B cell (primary cell): ENCODE measurements around the gene LSM3. TPM values are rescaled to one million over a fixed set of nuclear protein-coding genes. Genes with fewer than 3 reads are reported as not detected.

Experiments used
- ATAC-seq: fragments of 200-7000 bp; cut with Tn5 transposase; one replicate; pipeline ENCODE4 v1.10.0; 2021; ENCODE audit warnings: low read depth, mild to moderate bottlenecking, moderate number of reproducible peaks, moderate library complexity
- CTCF ChIA-PET: fragments of 350-600 bp; sonication (Branson Sonifier 250); formaldehyde crosslinking; loops from one replicate; lab custom pipeline; 2021; ENCODE audit warnings: antibody characterized with exemption, inconsistent platforms; lab: Charles Lee
- POLR2A ChIA-PET: fragments of 350-600 bp; sonication (Branson Sonifier 250); formaldehyde crosslinking; loops from one replicate; lab custom pipeline; 2021; ENCODE audit warnings: antibody characterized with exemption; lab: Charles Lee
- DNase-seq: peaks from one replicate; pipeline ENCODE4 v3.0.0; 2013
- H2AFZ ChIP-seq: 2 replicates; pipeline ENCODE4 v1.6.1; 2012; ENCODE audit warnings: mild to moderate bottlenecking, low read depth, low read length; ENCODE audit not compliant: insufficient read depth, poor library complexity, severe bottlenecking
- H3K27ac ChIP-seq, 2 donors: 1 replicate in 1 of 2; 2 replicates in 1 of 2; pipeline ENCODE4 v1.5.1; 2012 to 2013; ENCODE audit warnings: low read length in 2 of 2, mild to moderate bottlenecking in 2 of 2, moderate library complexity in 1 of 2
- H3K27me3 ChIP-seq, 4 experiments: fragments of 200-600 bp in 1 of 4; sonication (generic) in 1 of 4; replicated peaks in 1 of 4; 1 replicate in 2 of 4; 2 replicates in 2 of 4; pipeline versions ENCODE4 v1.6.1 to v1.7.0; 2013 to 2016; ENCODE audit warnings: low read length in 3 of 4, mild to moderate bottlenecking in 2 of 4, mixed read lengths in 1 of 4, moderate library complexity in 1 of 4; ENCODE audit not compliant: insufficient read depth in 4 of 4, control insufficient read depth in 3 of 4; ENCODE audit errors: control extremely low read depth in 1 of 4
- H3K36me3 ChIP-seq, 2 experiments: replicated peaks in 1 of 2; 1 replicate in 1 of 2; 2 replicates in 1 of 2; pipeline versions ENCODE4 v1.6.1 to v1.7.1; 2013; ENCODE audit warnings: low read length in 1 of 2; ENCODE audit not compliant: insufficient read depth in 2 of 2, control insufficient read depth in 1 of 2; ENCODE audit errors: control extremely low read depth in 1 of 2, extremely low read depth in 1 of 2
- H3K4me1 ChIP-seq, 2 donors: fragments of 200-600 bp in 1 of 2; sonication (generic) in 1 of 2; 1 replicate in 1 of 2; 2 replicates in 1 of 2; pipeline versions ENCODE4 v1.5.1 to v1.6.1; 2013 to 2017; ENCODE audit warnings: low read length in 2 of 2; ENCODE audit not compliant: control insufficient read depth in 2 of 2, insufficient read depth in 2 of 2
- H3K4me2 ChIP-seq: replicated peaks from 2 replicates; pipeline ENCODE3; 2012; ENCODE audit warnings: mild to moderate bottlenecking, low read depth, low read length; ENCODE audit not compliant: poor library complexity, severe bottlenecking
- H3K4me3 ChIP-seq, 5 experiments: fragments of 200-600 bp in 1 of 5; sonication (generic) in 1 of 5; 1 replicate in 3 of 5; 2 replicates in 2 of 5; pipeline versions ENCODE4 v1.5.1 to v1.7.0; 2011 to 2016; ENCODE audit warnings: low read length in 4 of 5, mild to moderate bottlenecking in 4 of 5, low read depth in 2 of 5, control low read depth in 1 of 5, moderate library complexity in 1 of 5; ENCODE audit not compliant: insufficient read depth in 1 of 5; ENCODE audit errors: control extremely low read depth in 1 of 5, extremely low read depth in 1 of 5
- H3K79me2 ChIP-seq: fragments of 200-600 bp; sonication (generic); one replicate; pipeline ENCODE4 v1.6.0; 2016; ENCODE audit warnings: low read length; ENCODE audit not compliant: control insufficient read depth, insufficient read depth
- H3K9ac ChIP-seq: fragments of 200-600 bp; sonication (generic); 2 replicates; pipeline ENCODE4 v1.6.1; 2017; ENCODE audit warnings: mild to moderate bottlenecking, low read length, moderate library complexity
- H3K9me3 ChIP-seq, 3 donors: one replicate each; pipeline versions ENCODE4 v1.6.1 to v1.7.1; 2013; ENCODE audit warnings: low read length in 2 of 3; ENCODE audit not compliant: control insufficient read depth in 2 of 3, insufficient read depth in 1 of 3; ENCODE audit errors: control extremely low read depth in 1 of 3
- H4K20me1 ChIP-seq: 2 replicates; pipeline ENCODE4 v1.6.0; 2012; ENCODE audit warnings: mild to moderate bottlenecking, low read length; ENCODE audit not compliant: insufficient read depth, control insufficient read depth, poor library complexity, severe bottlenecking
- H3K27ac Mint-ChIP-seq: one replicate; pipeline ENCODE4 v1.8.0; 2021; ENCODE audit warnings: mixed read lengths
- H3K27me3 Mint-ChIP-seq: one replicate; pipeline ENCODE4 v1.8.0; 2021; ENCODE audit warnings: mixed read lengths
- H3K4me1 Mint-ChIP-seq: one replicate; pipeline ENCODE4 v1.8.0; 2021; ENCODE audit warnings: mixed read lengths
- H3K4me3 Mint-ChIP-seq: one replicate; pipeline ENCODE4 v1.8.0; 2021; ENCODE audit warnings: mixed read lengths
- H3K9me3 Mint-ChIP-seq: one replicate; pipeline ENCODE4 v1.8.0; 2022; ENCODE audit warnings: mixed read lengths; ENCODE audit not compliant: insufficient read depth
- CTCF ChIP-seq: fragments of 200-600 bp; IDR thresholded peaks from one replicate; pipeline ENCODE4 v1.8.0; 2022; ENCODE audit warnings: antibody characterized with exemption, mild to moderate bottlenecking
- EZH2 ChIP-seq: IDR thresholded peaks from 2 replicates; pipeline ENCODE4 v1.6.1; 2012; ENCODE audit warnings: borderline replicate concordance, low read depth, mild to moderate bottlenecking, moderate library complexity, low read length; ENCODE audit not compliant: insufficient read depth, poor library complexity, severe bottlenecking
- WGBS: methylation state at CpG from one replicate; pipeline ENCODE4 v1.1.5; 2013; ENCODE audit warnings: missing lambda C conversion rate; ENCODE audit not compliant: insufficient coverage; 5-methylcytosine and 5-hydroxymethylcytosine counted together
- intact Hi-C: fragments of 100-400 bp; cut with micrococcal nuclease; formaldehyde crosslinking; loops from one replicate; pipeline ENCODE4 v1.10.0; 2022
- polyA plus RNA-seq: library from polyadenylated mRNA; depleted of rRNA; stranded (reverse); fragments of >200 nt; gene quantifications from 2 replicates; pipeline ENCODE4 v1.2.3, GENCODE V29; 2012
- total RNA-seq, 2 donors: library from RNA; stranded (reverse); fragments of 120-200 nt in 1 of 2; gene quantifications; 1 replicate in 1 of 2; 2 replicates in 1 of 2; pipeline versions ENCODE4 v1.2.3 to v1.2.4, GENCODE V29; 2013 to 2022

Gene LSM3
- total and polyA plus RNA-seq, 2 donors (not counting 1 experiment from before 2014, with no cell fraction given), result 2.8 to 10.0 TPM

GRCh38 chr3:14152963-14153355, 25.7 kb upstream of the LSM3 start:
- no peak overlapping the region for H3K9ac ChIP-seq
- no peaks in the 10 kb centered on the region for H3K79me2 ChIP-seq
- TF ChIP-seq EZH2, result no peak
- no peak for TF ChIP-seq CTCF
- POLR2A ChIA-PET, result no interaction called here
- ATAC-seq (no peak), DNase-seq (no peak)
- no peaks in the 10 kb centered on the region for H3K27me3 Mint-ChIP-seq
- H3K4me1 Mint-ChIP-seq, result no peaks in the 10 kb centered on the region
- H3K36me3 ChIP-seq, result peaks cover 7 to 57% of the 10 kb centered on the region in 2 experiments
- no peaks in the 10 kb centered on the region for H3K4me1 ChIP-seq
- no peaks in the 10 kb centered on the region for H3K27me3 ChIP-seq
- H4K20me1 ChIP-seq, result no peaks in the 10 kb centered on the region
- no peak overlapping the region for H3K27ac ChIP-seq
- no peak overlapping the region for H3K4me3 Mint-ChIP-seq
- CTCF ChIA-PET, result interaction anchor here (1.8 kb wide), 1 partner anchor 28 kb away, joined by 5 read pairs; the partner anchor contains the start of genes CHCHD4 and TMEM43
- no peaks in the 10 kb centered on the region for H3K9me3 ChIP-seq
- no peak overlapping the region for H3K27ac Mint-ChIP-seq
- intact Hi-C loops, result no loop called here
- WGBS, result 100% methylated on average over 4 of the region's 4 CpGs
- H3K9me3 Mint-ChIP-seq, result no peaks in the 10 kb centered on the region
- H3K4me3 ChIP-seq, result no peak overlapping the region
- H2AFZ ChIP-seq, result no peak overlapping the region
- H3K4me2 ChIP-seq, result no peak overlapping the region

- ChIA-PET POLR2A (no interaction called here), CTCF (interaction anchor here (1.8 kb wide), 1 partner anchor 29 kb away, joined by 5 read pairs; the partner anchor contains the start of genes CHCHD4 and TMEM43)
- no peak overlapping the region for H3K27ac Mint-ChIP-seq
- WGBS, result 90% methylated on average over 4 of the region's 6 CpGs
- ATAC-seq (no peak), DNase-seq (no peak)
- H3K9me3 ChIP-seq, result no peaks in the 10 kb centered on the region
- H2AFZ ChIP-seq, result no peak overlapping the region
- H3K4me3 Mint-ChIP-seq, result no peak overlapping the region
- H3K9ac ChIP-seq, result no peak overlapping the region
- no peaks in the 10 kb centered on the region for H3K4me1 ChIP-seq
- no peaks in the 10 kb centered on the region for H4K20me1 ChIP-seq
- H3K4me2 ChIP-seq, result no peak overlapping the region
- H3K27me3 Mint-ChIP-seq, result no peaks in the 10 kb centered on the region
- TF ChIP-seq EZH2 (no peak), CTCF (no peak)
- no peaks in the 10 kb centered on the region for H3K27me3 ChIP-seq
- H3K4me1 Mint-ChIP-seq, result no peaks in the 10 kb centered on the region
- intact Hi-C loops, result no loop called here
- no peak overlapping the region for H3K4me3 ChIP-seq
- H3K27ac ChIP-seq, result no peak overlapping the region
- H3K9me3 Mint-ChIP-seq, result no peaks in the 10 kb centered on the region
- H3K36me3 ChIP-seq, result peaks cover 9 to 58% of the 10 kb centered on the region in 2 experiments
- peaks cover 3% of the 10 kb centered on the region for H3K79me2 ChIP-seq
Measured at GRCh38 chr3:14153663-14154062, 25.0 kb upstream of the LSM3 start.
